ENCODE data around the gene TMEM43.
"Not testable (repeated sequence)": the region's sequence is repeated elsewhere in the genome, so short reads cannot be mapped to it uniquely, and the experiment has no call there.

The TMEM43 gene, protein sequence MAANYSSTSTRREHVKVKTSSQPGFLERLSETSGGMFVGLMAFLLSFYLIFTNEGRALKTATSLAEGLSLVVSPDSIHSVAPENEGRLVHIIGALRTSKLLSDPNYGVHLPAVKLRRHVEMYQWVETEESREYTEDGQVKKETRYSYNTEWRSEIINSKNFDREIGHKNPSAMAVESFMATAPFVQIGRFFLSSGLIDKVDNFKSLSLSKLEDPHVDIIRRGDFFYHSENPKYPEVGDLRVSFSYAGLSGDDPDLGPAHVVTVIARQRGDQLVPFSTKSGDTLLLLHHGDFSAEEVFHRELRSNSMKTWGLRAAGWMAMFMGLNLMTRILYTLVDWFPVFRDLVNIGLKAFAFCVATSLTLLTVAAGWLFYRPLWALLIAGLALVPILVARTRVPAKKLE

GRCh38 chr3:14124615-14125192 lies at the start of gene TMEM43, which contains the start of gene CHCHD4:
Gene TMEM43, plus strand, starts transcription at chr3:14125052. Its CDS starts 142 bp downstream, at chr3:14125194.
Gene CHCHD4, minus strand, starts transcription at chr3:14124870. Its CDS starts 194 bp downstream, at chr3:14124676.
- in situ Hi-C loops (cut with HindIII; ENCODE audit: low pct_ligation_motif_present, low pct_unique_long_range_greater_than_20kb, low sequenced_read_pairs): no loop called here
- DNase-seq: peak; percentile 98

- DNase-seq; in situ Hi-C loops (cut with HindIII; ENCODE audit: low pct_ligation_motif_present, low pct_unique_long_range_greater_than_20kb, low sequenced_read_pairs): not testable (repeated sequence)
Measured at GRCh38 chr3:14075233-14075632, 49.6 kb upstream of the TMEM43 start.

DNA sequence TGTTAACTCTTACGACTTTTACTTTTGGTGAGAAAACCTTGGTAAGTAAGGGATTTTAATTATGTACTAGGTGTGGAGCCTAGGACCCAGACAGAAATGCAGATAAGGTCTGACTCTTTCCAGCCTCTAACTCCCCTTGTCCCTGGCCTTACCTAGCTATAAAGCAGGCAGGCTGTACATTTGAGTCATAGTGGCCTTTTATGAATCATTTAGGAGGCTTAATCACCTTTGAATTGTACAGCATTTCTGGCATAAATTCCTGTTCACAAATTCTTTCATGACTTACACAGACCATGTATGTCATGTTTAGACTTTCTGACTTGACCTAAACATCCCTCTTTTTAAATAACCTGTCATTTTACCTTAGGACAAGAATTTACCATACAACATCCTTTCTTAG lies 47.5 kb upstream of the TMEM43 start:
- DNase-seq: no peak
- in situ Hi-C loops (cut with HindIII; ENCODE audit: low pct_ligation_motif_present, low pct_unique_long_range_greater_than_20kb, low sequenced_read_pairs): no loop called here

GRCh38 chr3:14082108-14082657 lies 42.7 kb upstream of the TMEM43 start:
- no peak for DNase-seq
- in situ Hi-C loops (cut with HindIII; ENCODE audit: low pct_ligation_motif_present, low pct_unique_long_range_greater_than_20kb, low sequenced_read_pairs): no loop called here

- DNase-seq; in situ Hi-C loops (cut with HindIII; ENCODE audit: low pct_ligation_motif_present, low pct_unique_long_range_greater_than_20kb, low sequenced_read_pairs): not testable (repeated sequence)
Measured at GRCh38 chr3:14087461-14087860, 37.4 kb upstream of the TMEM43 start.

DNA sequence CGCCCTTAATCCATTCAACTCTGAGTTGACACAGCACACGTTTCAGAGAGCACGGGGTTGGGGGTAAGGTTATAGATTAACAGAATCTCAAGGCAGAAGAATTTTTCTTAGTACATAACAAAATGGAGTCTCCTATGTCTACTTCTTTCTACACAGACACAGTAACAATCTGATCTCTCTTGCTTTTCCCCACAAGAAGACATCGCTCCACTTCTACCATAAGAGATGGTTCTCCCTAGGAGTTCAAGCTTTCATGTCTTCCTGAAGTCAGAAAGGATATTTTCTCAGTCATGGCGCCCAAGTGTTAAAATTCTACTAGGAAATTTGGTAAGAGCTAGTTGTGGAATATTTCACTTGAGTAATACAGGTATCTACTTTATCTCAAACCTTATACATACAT lies 32.9 kb upstream of the TMEM43 start:
- in situ Hi-C loops (cut with HindIII; ENCODE audit: low pct_ligation_motif_present, low pct_unique_long_range_greater_than_20kb, low sequenced_read_pairs); DNase-seq: not testable (repeated sequence)

DNA sequence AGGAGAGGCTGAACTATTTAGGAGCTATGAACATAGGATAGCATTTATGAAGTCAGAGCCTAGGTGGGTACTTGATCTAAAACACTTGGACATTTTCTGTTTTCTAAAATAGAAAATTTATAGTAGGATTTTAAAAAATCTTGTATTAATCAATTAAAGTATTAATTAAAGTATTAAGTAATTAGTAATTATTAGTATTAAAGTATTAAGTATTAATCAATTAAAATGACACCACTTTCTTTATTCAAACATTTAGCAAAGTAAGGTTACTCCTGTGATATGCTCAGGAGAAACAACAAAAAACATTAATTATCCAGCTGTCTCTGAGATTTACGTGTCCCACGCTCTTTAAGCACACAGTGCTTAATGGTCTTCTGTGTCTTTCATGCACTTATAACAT lies 32.4 kb upstream of the TMEM43 start:
- no peak for DNase-seq
- in situ Hi-C loops (cut with HindIII; ENCODE audit: low pct_ligation_motif_present, low pct_unique_long_range_greater_than_20kb, low sequenced_read_pairs): no loop called here

GRCh38 chr3:14093831-14094230 lies 31.0 kb upstream of the TMEM43 start:
- in situ Hi-C loops (cut with HindIII; ENCODE audit: low pct_ligation_motif_present, low pct_unique_long_range_greater_than_20kb, low sequenced_read_pairs): no loop called here
- DNase-seq: no peak

GRCh38 chr3:14096742-14097141 lies 28.1 kb upstream of the TMEM43 start:
- DNase-seq: no peak
- in situ Hi-C loops (cut with HindIII; ENCODE audit: low pct_ligation_motif_present, low pct_unique_long_range_greater_than_20kb, low sequenced_read_pairs): no loop called here

DNA sequence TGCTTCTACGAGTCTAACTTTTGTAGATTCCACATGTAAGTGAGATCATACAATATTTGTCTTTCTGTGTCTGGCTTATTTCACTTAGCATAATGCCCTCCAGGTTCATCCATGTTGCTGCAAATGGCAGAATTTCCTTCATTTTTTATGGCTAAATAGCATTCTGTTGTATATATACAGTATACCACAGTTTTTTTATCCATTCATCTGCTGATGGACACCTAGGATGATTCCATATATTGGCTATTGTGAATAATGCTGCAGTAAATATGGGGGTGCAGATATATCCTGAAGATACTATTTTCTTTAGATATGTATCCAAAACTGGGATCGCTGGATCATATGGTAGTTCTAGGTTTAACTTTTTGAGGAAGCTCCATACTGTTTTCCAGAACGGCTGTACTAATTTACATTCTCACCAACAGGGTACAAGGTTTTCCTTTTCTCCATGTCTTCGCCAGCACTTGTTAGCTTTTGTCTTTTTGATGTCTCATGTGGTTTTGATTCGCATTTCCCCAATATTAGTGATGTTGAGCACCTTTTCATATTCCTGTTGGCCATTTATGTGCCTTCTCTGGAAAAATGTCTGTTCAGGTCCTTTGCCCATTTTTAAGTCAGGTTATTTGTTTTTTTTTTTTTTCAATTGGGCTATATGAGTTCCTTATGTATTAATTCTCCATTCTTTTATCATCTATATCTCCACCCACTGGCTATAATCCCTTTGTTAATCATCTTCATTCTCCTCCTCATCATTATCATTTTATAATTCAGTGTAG lies 27.0 kb upstream of the TMEM43 start:
- no peak for DNase-seq
- in situ Hi-C loops (cut with HindIII; ENCODE audit: low pct_ligation_motif_present, low pct_unique_long_range_greater_than_20kb, low sequenced_read_pairs): no loop called here

GRCh38 chr3:14109821-14110220 lies 15.0 kb upstream of the TMEM43 start:
- DNase-seq; in situ Hi-C loops (cut with HindIII; ENCODE audit: low pct_ligation_motif_present, low pct_unique_long_range_greater_than_20kb, low sequenced_read_pairs): not testable (repeated sequence)

DNA sequence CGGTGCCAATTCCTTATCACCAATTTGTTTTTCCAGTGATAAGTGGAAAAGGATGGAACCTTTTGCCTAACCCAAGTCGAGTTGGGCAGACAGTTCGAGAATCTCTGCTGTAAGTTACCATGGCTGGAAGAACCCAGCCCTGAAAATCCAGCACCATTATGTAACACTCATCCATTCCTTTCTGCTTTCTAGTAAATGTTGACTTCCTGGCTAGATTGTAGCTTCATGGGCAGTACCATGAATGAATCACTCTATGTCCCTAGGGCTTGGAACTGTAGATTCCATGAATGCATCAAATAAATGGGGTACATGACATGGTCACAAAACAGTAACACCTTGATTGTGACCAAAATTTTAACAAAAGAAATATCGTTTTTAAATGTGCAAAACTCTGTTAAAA lies 14.2 kb upstream of the TMEM43 start:
- in situ Hi-C loops (cut with HindIII; ENCODE audit: low pct_ligation_motif_present, low pct_unique_long_range_greater_than_20kb, low sequenced_read_pairs): no loop called here
- no peak for DNase-seq

GRCh38 chr3:14113965-14114635 lies 10.8 kb upstream of the TMEM43 start:
- DNase-seq: no peak
- in situ Hi-C loops (cut with HindIII; ENCODE audit: low pct_ligation_motif_present, low pct_unique_long_range_greater_than_20kb, low sequenced_read_pairs): no loop called here

- in situ Hi-C loops (cut with HindIII; ENCODE audit: low pct_ligation_motif_present, low pct_unique_long_range_greater_than_20kb, low sequenced_read_pairs): no loop called here
- no peak for DNase-seq
Measured at GRCh38 chr3:14117468-14118399, 7.1 kb upstream of the TMEM43 start.

- in situ Hi-C loops (cut with HindIII; ENCODE audit: low pct_ligation_motif_present, low pct_unique_long_range_greater_than_20kb, low sequenced_read_pairs): no loop called here
- DNase-seq: no peak
Measured at GRCh38 chr3:14118400-14119381, 6.2 kb upstream of the TMEM43 start.

GRCh38 chr3:14119651-14120050 lies 5.2 kb upstream of the TMEM43 start:
- in situ Hi-C loops (cut with HindIII; ENCODE audit: low pct_ligation_motif_present, low pct_unique_long_range_greater_than_20kb, low sequenced_read_pairs): no loop called here
- no peak for DNase-seq

All from ACHN (cell line).